Spinal cord (tissue), 10 donors: ENCODE measurements around the gene TLR1. TPM values are rescaled to one million over a fixed set of nuclear protein-coding genes. Genes with fewer than 3 reads are reported as not detected.

Experiments
- DNase-seq, 6 donors: peaks; one replicate each; pipeline versions ENCODE4 v3.0.0 to v3.0.0-alpha.2; 2013 to 2015; ENCODE audit warnings: low spot score in 6 of 6, low read depth in 4 of 6
- H3K27ac ChIP-seq: one replicate; pipeline ENCODE4 v1.5.1; 2013; ENCODE audit warnings: low read depth, low read length, control low read depth
- H3K27me3 ChIP-seq: one replicate; pipeline ENCODE4 v1.6.1; 2013; ENCODE audit warnings: low read length; ENCODE audit not compliant: control insufficient read depth, insufficient read depth
- H3K36me3 ChIP-seq: one replicate; pipeline ENCODE4 v1.6.1; 2013; ENCODE audit warnings: low read length; ENCODE audit not compliant: control insufficient read depth, insufficient read depth
- H3K4me1 ChIP-seq: one replicate; pipeline ENCODE4 v1.6.1; 2013; ENCODE audit warnings: low read length; ENCODE audit not compliant: control insufficient read depth, insufficient read depth
- H3K4me3 ChIP-seq: one replicate; pipeline ENCODE4 v1.5.1; 2013; ENCODE audit warnings: low read depth, low read length, control low read depth
- H3K9me3 ChIP-seq: one replicate; pipeline ENCODE4 v1.6.1; 2013; ENCODE audit warnings: low read length; ENCODE audit not compliant: control insufficient read depth, insufficient read depth
- WGBS: methylation state at CpG from one replicate; pipeline ENCODE4 v1.1.5; 2013; ENCODE audit warnings: missing lambda C conversion rate; ENCODE audit not compliant: insufficient coverage; 5-methylcytosine and 5-hydroxymethylcytosine counted together
- polyA plus RNA-seq, 2 donors: library from polyadenylated mRNA; unstranded; fragments of 120-200 nt; gene quantifications; one replicate each; pipeline ENCODE4 v1.2.1, GENCODE V29; 2013; ENCODE audit not compliant: insufficient read length in 2 of 2
- total RNA-seq, 2 donors: library from RNA; depleted of rRNA in 1 of 2; stranded (reverse); fragments of 120-200 nt in 1 of 2; fragments of >200 nt in 1 of 2; gene quantifications; one replicate each; pipeline versions ENCODE4 v1.2.3 to v1.2.4, GENCODE V29; 2013 to 2014
- donor health status: healthy.

The TLR1 gene
- total and polyA plus RNA-seq, 4 donors = 3.7 to 32.2 (median 8.3) TPM

DNA sequence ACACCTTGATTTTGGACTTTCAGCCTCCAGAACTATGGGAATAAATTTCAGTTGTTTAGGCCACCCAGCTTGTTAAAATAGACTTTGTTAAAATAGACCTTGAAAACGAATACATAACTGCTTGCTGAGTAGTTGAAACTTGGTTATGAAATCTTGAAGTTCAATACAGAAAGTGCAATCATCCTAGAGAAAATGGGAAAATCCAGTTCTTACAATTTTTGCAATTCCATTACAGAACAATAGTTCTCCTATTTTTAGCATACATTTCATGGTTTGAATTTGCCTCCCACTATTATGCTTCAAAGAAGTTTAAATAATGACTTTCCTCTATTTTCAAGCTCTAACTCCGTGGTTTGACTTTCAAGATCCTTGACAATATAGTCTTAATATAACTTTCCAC lies 10.5 kb downstream of the TLR1 start:
- no peaks in the 10 kb centered on the region for H3K4me1 ChIP-seq
- no peaks in the 10 kb centered on the region for H3K36me3 ChIP-seq
- H3K27me3 ChIP-seq = no peaks in the 10 kb centered on the region
- no peak overlapping the region for H3K4me3 ChIP-seq
- WGBS = 86% methylated on average over 1 of the region's 2 CpGs
- H3K9me3 ChIP-seq = no peaks in the 10 kb centered on the region
- H3K27ac ChIP-seq = no peak overlapping the region
- no peak for DNase-seq

GRCh38 chr4:38791010-38791409 lies 13.6 kb downstream of the TLR1 start:
- DNase-seq = no peak
- no peak overlapping the region for H3K27ac ChIP-seq
- H3K4me3 ChIP-seq = no peak overlapping the region
- no peaks in the 10 kb centered on the region for H3K27me3 ChIP-seq
- H3K36me3 ChIP-seq = no peaks in the 10 kb centered on the region
- 86% methylated on average over 1 of the region's 2 CpGs for WGBS
- H3K9me3 ChIP-seq = no peaks in the 10 kb centered on the region
- H3K4me1 ChIP-seq = no peaks in the 10 kb centered on the region

DNA sequence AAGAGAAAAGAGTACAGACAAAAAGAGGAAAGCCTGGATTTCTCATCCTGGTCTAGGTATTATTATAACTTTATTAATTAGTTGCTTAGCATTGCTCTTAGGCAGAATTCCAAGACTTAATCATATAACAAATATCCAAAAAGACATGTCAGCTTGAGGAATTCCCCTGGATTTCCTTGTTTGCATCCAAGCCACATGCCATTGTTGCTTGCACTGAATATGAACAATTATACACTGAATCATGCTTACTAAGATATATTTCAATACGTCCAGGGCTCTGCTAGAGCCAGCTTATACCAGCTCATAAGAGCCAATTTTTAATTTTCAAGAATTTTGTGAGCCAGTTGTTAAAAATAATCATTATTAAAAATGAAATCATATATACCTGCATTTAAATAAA lies 16.3 kb downstream of the TLR1 start:
- Histone ChIP-seq H3K9me3 (no peaks in the 10 kb centered on the region), H3K4me1 (no peaks in the 10 kb centered on the region), H3K4me3 (no peak overlapping the region), H3K27me3 (no peaks in the 10 kb centered on the region), H3K27ac (no peak overlapping the region), H3K36me3 (no peaks in the 10 kb centered on the region)
- no peak for DNase-seq
- WGBS = no CpG with 5 or more reads among the region's 1 CpG

GRCh38 chr4:38787693-38788092 lies 16.9 kb downstream of the TLR1 start:
- Histone ChIP-seq H3K36me3 (no peaks in the 10 kb centered on the region), H3K27me3 (no peaks in the 10 kb centered on the region), H3K4me1 (no peaks in the 10 kb centered on the region), H3K27ac (no peak overlapping the region), H3K4me3 (no peak overlapping the region), H3K9me3 (no peaks in the 10 kb centered on the region)
- WGBS = 100% methylated on average over 1 of the region's 4 CpGs
- no peak for DNase-seq

DNA sequence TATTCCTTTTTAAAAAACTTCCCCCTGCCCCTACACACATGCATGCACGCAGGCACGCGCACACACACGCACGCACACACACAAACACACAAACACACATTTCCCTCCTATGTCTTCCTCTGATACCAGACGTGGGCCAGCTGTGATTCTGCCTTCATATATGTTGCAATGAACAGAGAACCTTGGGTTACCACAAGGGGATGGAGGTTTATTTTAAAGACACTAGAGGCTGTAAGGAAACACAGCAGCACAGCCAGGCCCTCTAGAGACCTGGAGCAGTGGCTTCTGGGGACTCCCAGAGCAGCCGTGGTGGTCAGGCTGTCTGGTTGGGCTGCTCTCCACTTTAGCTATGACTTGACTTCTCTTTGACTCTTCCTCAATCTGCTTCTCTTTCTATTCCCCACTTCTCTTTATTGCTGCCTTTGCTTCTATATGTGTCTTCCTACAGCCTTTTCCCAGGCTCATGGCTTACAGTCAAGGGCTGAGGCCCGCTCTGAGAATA lies 18.6 kb downstream of the TLR1 start:
- H3K4me3 ChIP-seq = no peak overlapping the region
- 83% methylated on average over 2 of the region's 8 CpGs for WGBS
- H3K27me3 ChIP-seq = no peaks in the 10 kb centered on the region
- H3K27ac ChIP-seq = no peak overlapping the region
- no peaks in the 10 kb centered on the region for H3K4me1 ChIP-seq
- no peaks in the 10 kb centered on the region for H3K9me3 ChIP-seq
- DNase-seq = peak in 1 of 6 donors; percentile 11
- H3K36me3 ChIP-seq = no peaks in the 10 kb centered on the region

DNA sequence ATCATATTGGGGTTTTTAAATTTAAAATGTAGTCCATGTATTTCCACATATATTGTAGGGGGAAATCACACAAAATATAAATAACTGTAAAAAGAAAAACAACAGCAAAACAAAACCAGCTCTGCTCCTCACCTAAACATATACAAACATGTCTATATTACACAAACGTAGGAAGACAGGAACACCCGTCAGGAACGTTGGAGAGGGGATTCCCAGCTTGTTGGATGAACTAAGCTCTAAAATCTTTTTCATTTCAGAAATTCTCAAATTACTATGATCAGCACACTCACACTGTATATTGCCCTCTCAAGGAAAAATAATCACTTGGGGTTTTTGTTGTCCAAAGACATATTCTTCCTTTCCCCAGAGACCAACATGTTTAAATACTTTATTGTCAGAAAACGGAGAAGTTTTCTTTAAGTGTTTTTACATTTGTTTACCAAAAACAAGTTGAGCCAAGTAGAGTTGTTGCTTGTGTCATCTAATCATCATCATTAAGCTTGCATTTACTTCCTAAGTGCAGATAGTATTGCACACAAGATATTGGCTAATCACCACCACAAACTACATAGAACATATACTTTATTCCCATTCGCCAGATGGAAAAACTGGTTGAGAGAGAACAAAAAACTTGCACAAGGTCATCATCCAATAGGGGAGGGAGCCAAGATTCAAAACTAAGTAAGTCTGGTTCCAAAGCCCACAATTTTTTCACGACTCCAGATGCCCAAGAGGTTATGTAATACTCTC lies 19.4 kb downstream of the TLR1 start:
- Histone ChIP-seq H3K27me3 (no peaks in the 10 kb centered on the region), H3K4me3 (no peak overlapping the region), H3K27ac (no peak overlapping the region), H3K9me3 (no peaks in the 10 kb centered on the region), H3K4me1 (no peaks in the 10 kb centered on the region), H3K36me3 (no peaks in the 10 kb centered on the region)
- WGBS = no CpG with 5 or more reads among the region's 6 CpGs
- no peak for DNase-seq

- H3K4me3 ChIP-seq = no peak overlapping the region
- H3K36me3 ChIP-seq = no peaks in the 10 kb centered on the region
- no peaks in the 10 kb centered on the region for H3K4me1 ChIP-seq
- H3K9me3 ChIP-seq = no peaks in the 10 kb centered on the region
- no peaks in the 10 kb centered on the region for H3K27me3 ChIP-seq
- no peak overlapping the region for H3K27ac ChIP-seq
- no CpG with 5 or more reads among the region's 4 CpGs for WGBS
- no peak for DNase-seq
These were observed 20.4 kb downstream of the TLR1 start for GRCh38 chr4:38784141-38784540.

- H3K27ac ChIP-seq = no peak overlapping the region
- H3K4me1 ChIP-seq = no peaks in the 10 kb centered on the region
- 83% methylated on average over 8 of the region's 8 CpGs for WGBS
- no peak for DNase-seq
- no peaks in the 10 kb centered on the region for H3K36me3 ChIP-seq
- H3K27me3 ChIP-seq = no peaks in the 10 kb centered on the region
- H3K9me3 ChIP-seq = no peaks in the 10 kb centered on the region
- H3K4me3 ChIP-seq = no peak overlapping the region
These were observed 21.5 kb downstream of the TLR1 start for GRCh38 chr4:38783109-38783460.

- H3K4me3 ChIP-seq = no peak within 1 kb of the TSS
- H3K27ac ChIP-seq = no peak within 1 kb of the TSS
- peak in 5 of 6 donors; percentile 28 to 90 (median 38) for DNase-seq
- H3K4me1 ChIP-seq = no peaks in the 10 kb centered on the region
- no peaks in the 10 kb centered on the region for H3K9me3 ChIP-seq
- no peaks in the 10 kb centered on the region for H3K36me3 ChIP-seq
- no peaks in the 10 kb centered on the region for H3K27me3 ChIP-seq
- 69% methylated on average over 6 of the region's 12 CpGs for WGBS
These were observed 22.0 kb downstream of the TLR1 start, which contains the start of gene TLR10 for GRCh38 chr4:38782452-38783108. Gene TLR10 (minus strand): TSS chr4:38782990. CDS start chr4:38775590, 7,400 bp downstream.

DNA sequence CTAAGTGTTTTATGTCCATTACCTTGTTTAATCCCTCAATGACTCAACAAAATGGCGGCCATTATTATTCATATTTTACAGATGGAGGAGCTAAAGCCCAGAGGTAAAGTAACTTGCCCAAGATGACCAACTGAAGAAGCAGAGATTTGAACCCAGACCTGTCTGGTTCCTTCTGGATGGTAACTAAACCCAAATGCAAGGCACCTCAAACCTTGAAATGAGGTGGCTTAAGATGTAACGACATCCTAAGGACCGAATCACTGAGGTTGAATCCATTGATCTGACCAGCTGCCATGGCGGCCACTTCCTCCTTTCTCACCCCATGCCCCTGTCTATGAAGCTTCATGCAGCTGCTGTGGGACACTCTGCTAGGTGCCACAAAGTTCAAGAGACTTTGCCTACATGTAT lies 22.7 kb downstream of the TLR1 start:
- no peak for DNase-seq

More for the DNA sequence above, 22.7 kb downstream of the TLR1 start:
- H3K27ac ChIP-seq = no peak overlapping the region
- no peaks in the 10 kb centered on the region for H3K36me3 ChIP-seq
- H3K27me3 ChIP-seq = no peaks in the 10 kb centered on the region
- 85% methylated on average over 2 of the region's 4 CpGs for WGBS
- no peaks in the 10 kb centered on the region for H3K9me3 ChIP-seq
- H3K4me1 ChIP-seq = no peaks in the 10 kb centered on the region
- H3K4me3 ChIP-seq = no peak overlapping the region
